CD4-positive, alpha-beta T cell treated with Interleukin-17A for 4 hours (primary cell): ENCODE results near the gene KCNA3.
A peak's percentile ranks its signal among the peaks of the same experiment; 100 is the strongest.

Experiments used
- DNase-seq: peaks from one replicate; pipeline ENCODE4 v3.0.0-alpha.2; 2020; ENCODE audit warnings: mixed read lengths

Gene KCNA3

GRCh38 chr1:110674337-110675059, at the start of gene KCNA3:
TSS of gene KCNA3 (minus strand) at chr1:110674940. CDS start at chr1:110674809, 131 bp downstream.
- DNase-seq, result peak; percentile 75

- no peak for DNase-seq
Measured at GRCh38 chr1:110722807-110723206, 48.1 kb upstream of the KCNA3 start.

- DNase-seq, result no peak
Measured at GRCh38 chr1:110719908-110720307, 45.2 kb upstream of the KCNA3 start.

GRCh38 chr1:110718452-110718851, 43.7 kb upstream of the KCNA3 start:
- no peak for DNase-seq

GRCh38 chr1:110717179-110717578, 42.4 kb upstream of the KCNA3 start:
- DNase-seq, result no peak

- DNase-seq, result no peak
Measured at GRCh38 chr1:110714374-110714995, 39.7 kb upstream of the KCNA3 start.

- DNase-seq, result no peak
Measured at GRCh38 chr1:110713221-110713620, 38.5 kb upstream of the KCNA3 start.

- no peak for DNase-seq
Measured at GRCh38 chr1:110710314-110710713, 35.6 kb upstream of the KCNA3 start.

GRCh38 chr1:110708974-110709440, 34.3 kb upstream of the KCNA3 start:
- no peak for DNase-seq

- DNase-seq, result no peak
Measured at GRCh38 chr1:110707232-110707631, 32.5 kb upstream of the KCNA3 start.

- DNase-seq, result no peak
Measured at GRCh38 chr1:110706621-110707020, 31.9 kb upstream of the KCNA3 start.

GRCh38 chr1:110702260-110702659, 27.5 kb upstream of the KCNA3 start:
- no peak for DNase-seq

- DNase-seq, result no peak
Measured at GRCh38 chr1:110700767-110701166, 26.0 kb upstream of the KCNA3 start.

GRCh38 chr1:110697606-110698005, 22.9 kb upstream of the KCNA3 start:
- DNase-seq, result no peak

- DNase-seq, result no peak
Measured at GRCh38 chr1:110696818-110697217, 22.1 kb upstream of the KCNA3 start.

GRCh38 chr1:110690709-110691365, 16.1 kb upstream of the KCNA3 start:
- no peak for DNase-seq

- no peak for DNase-seq
Measured at GRCh38 chr1:110689868-110690267, 15.1 kb upstream of the KCNA3 start.

GRCh38 chr1:110688514-110688913, 13.8 kb upstream of the KCNA3 start:
- DNase-seq, result no peak

GRCh38 chr1:110687250-110687649, 12.5 kb upstream of the KCNA3 start:
- DNase-seq, result no peak

GRCh38 chr1:110686188-110686587, 11.4 kb upstream of the KCNA3 start:
- peak; percentile 60 for DNase-seq

GRCh38 chr1:110684491-110684890, 9.8 kb upstream of the KCNA3 start:
- DNase-seq, result no peak

GRCh38 chr1:110682898-110683297, 8.2 kb upstream of the KCNA3 start:
- DNase-seq, result no peak

GRCh38 chr1:110680036-110680735, 5.4 kb upstream of the KCNA3 start:
- no peak for DNase-seq
